Left ventricle myocardium inferior (tissue), 1 donor: ENCODE data around the gene OR2T1. TPM values are rescaled to one million over a fixed set of nuclear protein-coding genes. Genes with fewer than 3 reads are reported as not detected.
"Not testable (repeated sequence)": the region's sequence is repeated elsewhere in the genome, so short reads cannot be mapped to it uniquely, and the experiment has no call there.

Experiments
- DNase-seq: peaks from one replicate; pipeline ENCODE4 v3.0.0-alpha.2; 2020
- H3K27ac ChIP-seq: fragments of 200-600 bp; replicated peaks from 2 replicates; pipeline ENCODE4 v1.8.0; 2021
- H3K27me3 ChIP-seq: fragments of 200-600 bp; 2 replicates; pipeline ENCODE4 v1.8.0; 2021; ENCODE audit warnings: low read depth
- H3K36me3 ChIP-seq: fragments of 200-600 bp; 2 replicates; pipeline ENCODE4 v1.8.0; 2021
- H3K4me1 ChIP-seq: fragments of 200-600 bp; 2 replicates; pipeline ENCODE4 v1.8.0; 2021
- H3K4me3 ChIP-seq: fragments of 200-600 bp; 2 replicates; pipeline ENCODE4 v1.8.0; 2021; ENCODE audit warnings: mild to moderate bottlenecking, moderate library complexity
- H3K9me3 ChIP-seq: fragments of 200-600 bp; replicated peaks from 2 replicates; pipeline ENCODE4 v1.8.0; 2021
- intact Hi-C: fragments of 100-400 bp; cut with micrococcal nuclease; formaldehyde crosslinking; loops from one replicate; pipeline ENCODE4 v1.11.0; 2022
- total RNA-seq: library from RNA; stranded (reverse); fragmentation: NEBNext Ultra II Directional; extraction: Animal tissue kit (Norgen Biotek cat#: 25700); gene quantifications from one replicate; pipeline ENCODE4 v1.2.1, GENCODE V29; 2021
- TF ChIP-seq, protein P1 (sequence below): fragments of 200-600 bp; IDR thresholded peaks from 2 replicates; pipeline ENCODE4 v1.8.0; 2021; ENCODE audit warnings: antibody characterized with exemption, mild to moderate bottlenecking, borderline replicate concordance
- donor health status: DM: no; HTN: yes; CAD: no; lungs with severe emphysema.

Gene OR2T1
- total RNA-seq, 1 donor from 2014 or later = not detected

DNA sequence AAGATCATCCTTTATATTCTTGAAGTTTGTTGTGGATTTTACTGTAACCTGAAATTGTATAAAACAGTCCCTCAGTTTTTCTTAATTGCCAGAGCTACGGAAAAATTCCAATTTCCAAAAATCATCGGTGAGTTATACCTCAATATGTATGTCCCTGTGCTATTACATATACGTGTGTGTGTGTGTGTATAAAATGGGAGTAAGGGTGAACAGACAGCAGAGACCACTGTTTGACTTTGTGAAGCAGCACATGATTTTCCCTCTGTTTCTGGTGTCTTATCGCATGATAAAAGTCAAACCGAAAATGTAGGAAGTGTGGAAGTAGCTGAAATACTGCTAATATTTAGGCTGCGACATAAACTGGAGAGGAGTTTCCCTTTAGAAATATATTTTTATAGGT is 1.2 kb downstream of the OR2T1 start:
- no peaks in the 10 kb centered on the region for H3K36me3 ChIP-seq
- no peak overlapping the region for H3K4me3 ChIP-seq
- TF ChIP-seq, protein P1, sequence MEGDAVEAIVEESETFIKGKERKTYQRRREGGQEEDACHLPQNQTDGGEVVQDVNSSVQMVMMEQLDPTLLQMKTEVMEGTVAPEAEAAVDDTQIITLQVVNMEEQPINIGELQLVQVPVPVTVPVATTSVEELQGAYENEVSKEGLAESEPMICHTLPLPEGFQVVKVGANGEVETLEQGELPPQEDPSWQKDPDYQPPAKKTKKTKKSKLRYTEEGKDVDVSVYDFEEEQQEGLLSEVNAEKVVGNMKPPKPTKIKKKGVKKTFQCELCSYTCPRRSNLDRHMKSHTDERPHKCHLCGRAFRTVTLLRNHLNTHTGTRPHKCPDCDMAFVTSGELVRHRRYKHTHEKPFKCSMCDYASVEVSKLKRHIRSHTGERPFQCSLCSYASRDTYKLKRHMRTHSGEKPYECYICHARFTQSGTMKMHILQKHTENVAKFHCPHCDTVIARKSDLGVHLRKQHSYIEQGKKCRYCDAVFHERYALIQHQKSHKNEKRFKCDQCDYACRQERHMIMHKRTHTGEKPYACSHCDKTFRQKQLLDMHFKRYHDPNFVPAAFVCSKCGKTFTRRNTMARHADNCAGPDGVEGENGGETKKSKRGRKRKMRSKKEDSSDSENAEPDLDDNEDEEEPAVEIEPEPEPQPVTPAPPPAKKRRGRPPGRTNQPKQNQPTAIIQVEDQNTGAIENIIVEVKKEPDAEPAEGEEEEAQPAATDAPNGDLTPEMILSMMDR = no peak
- no peaks in the 10 kb centered on the region for H3K9me3 ChIP-seq
- H3K4me1 ChIP-seq = no peaks in the 10 kb centered on the region
- no peak overlapping the region for H3K27ac ChIP-seq
- H3K27me3 ChIP-seq = no peaks in the 10 kb centered on the region
- no peak for DNase-seq
- intact Hi-C loops = no loop called here

DNA sequence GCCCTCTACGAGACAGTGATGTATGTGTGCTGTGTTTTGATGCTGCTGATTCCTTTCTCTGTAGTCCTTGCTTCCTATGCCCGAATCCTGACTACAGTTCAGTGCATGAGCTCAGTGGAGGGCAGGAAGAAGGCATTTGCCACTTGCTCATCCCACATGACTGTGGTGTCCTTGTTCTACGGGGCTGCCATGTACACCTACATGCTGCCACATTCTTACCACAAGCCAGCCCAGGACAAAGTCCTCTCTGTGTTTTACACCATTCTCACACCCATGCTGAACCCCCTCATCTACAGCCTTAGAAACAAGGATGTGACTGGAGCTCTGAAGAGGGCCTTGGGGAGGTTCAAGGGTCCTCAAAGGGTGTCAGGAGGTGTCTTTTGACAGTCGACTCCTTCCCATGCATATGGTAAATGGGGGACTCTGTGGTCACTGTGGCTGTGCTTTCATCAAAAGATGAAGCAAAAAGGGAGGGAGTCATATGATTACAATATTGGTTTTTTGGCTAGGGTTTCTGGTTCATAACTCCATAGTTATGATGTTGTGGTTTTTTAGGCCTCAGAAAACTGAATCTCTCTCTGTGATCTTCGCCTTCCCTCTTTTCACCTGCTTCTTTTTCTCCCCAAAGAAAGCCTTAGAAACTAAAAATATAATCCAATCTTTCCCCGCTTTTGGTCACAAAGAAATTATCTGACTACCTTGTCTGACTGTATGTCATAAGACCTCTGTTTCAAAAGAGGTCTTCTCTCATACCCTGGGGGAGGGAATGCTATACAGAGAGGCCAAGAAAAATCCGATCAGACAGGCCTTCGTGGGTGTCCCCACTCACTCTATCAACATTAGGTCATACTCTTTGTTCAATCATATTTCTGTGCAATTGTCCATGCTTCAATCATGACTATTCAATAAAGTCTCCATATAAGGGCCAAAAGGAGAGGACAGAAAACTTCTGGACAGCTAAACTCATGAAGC is 4.2 kb downstream of the OR2T1 start:
- intact Hi-C loops = no loop called here
- Histone ChIP-seq H3K36me3 (no peaks in the 10 kb centered on the region), H3K4me3 (no peak overlapping the region), H3K27ac (no peak overlapping the region), H3K27me3 (no peaks in the 10 kb centered on the region), H3K9me3 (peaks cover 16% of the 10 kb centered on the region), H3K4me1 (no peaks in the 10 kb centered on the region)
- TF ChIP-seq, protein P1 = no peak
- DNase-seq = no peak

DNA sequence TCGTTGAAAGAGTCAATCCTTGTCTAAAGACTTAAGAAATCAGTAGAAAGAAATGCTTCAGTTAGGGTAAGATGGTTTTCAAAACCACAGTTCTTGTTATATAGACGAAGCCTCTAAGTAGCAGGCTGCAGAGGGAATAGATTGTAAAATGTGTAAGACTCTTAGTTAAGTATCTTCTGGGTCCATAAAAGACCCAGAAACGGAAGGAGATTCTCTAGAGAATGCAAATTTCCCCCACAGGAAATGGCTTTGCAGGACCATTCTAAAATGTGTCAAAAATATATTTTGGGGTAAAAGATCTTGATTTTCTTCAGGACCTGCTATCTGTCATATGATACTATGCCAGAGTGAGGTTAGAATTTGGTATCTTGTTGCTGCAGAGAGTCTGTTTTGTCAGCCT is 13.4 kb downstream of the OR2T1 start:
- TF ChIP-seq, protein P1 = no peak
- intact Hi-C loops = no loop called here
- Histone ChIP-seq H3K4me1 (no peaks in the 10 kb centered on the region), H3K9me3 (peaks cover 29% of the 10 kb centered on the region), H3K4me3 (no peak overlapping the region), H3K27me3 (no peaks in the 10 kb centered on the region), H3K27ac (no peak overlapping the region), H3K36me3 (no peaks in the 10 kb centered on the region)
- no peak for DNase-seq

DNA sequence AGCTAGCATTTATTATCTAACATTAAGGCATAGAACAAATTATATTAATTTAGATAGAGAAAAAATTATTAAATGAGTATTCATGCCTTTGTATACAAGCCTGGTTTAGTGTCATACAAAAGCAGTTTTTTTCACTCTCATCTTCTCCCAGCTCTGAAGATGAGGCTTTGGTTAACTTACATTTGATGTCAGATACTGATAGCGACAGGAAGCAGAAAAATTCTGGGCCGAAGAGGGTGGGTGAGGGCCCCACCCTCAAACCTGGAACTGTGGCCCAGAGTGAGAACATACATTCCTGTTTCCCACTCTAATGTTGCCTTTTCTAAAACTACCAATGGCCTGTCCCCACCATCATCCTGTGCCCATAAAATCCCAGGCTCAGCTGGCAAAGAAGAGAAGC is 15.0 kb downstream of the OR2T1 start:
- intact Hi-C loops = no loop called here
- Histone ChIP-seq H3K27me3 (no peaks in the 10 kb centered on the region), H3K9me3 (peaks cover 38% of the 10 kb centered on the region), H3K4me1 (no peaks in the 10 kb centered on the region), H3K36me3 (no peaks in the 10 kb centered on the region), H3K4me3 (no peak overlapping the region), H3K27ac (no peak overlapping the region)
- DNase-seq = no peak
- TF ChIP-seq, protein P1 = no peak

DNA sequence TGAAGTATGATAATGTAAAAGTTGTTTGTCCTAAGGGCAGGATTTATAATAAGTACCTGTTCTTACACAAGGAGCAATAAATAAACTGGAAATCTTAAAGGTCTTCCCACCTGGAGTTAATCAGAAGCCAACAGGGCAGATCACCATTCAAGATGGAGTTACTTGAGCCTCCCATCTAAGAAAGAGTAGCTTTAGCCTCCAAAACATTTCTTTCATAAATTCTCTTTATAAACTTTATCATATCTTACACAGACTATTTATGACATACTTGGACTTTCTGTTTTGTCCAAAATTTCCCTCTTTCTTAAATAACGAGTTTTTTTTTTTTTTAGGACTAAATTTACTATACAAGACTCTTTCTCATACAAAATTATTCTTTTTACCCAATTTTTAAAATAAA is 18.5 kb downstream of the OR2T1 start:
- TF ChIP-seq, protein P1 = no peak
- Histone ChIP-seq H3K36me3 (no peaks in the 10 kb centered on the region), H3K9me3 (peaks cover 39% of the 10 kb centered on the region), H3K4me3 (no peak overlapping the region), H3K4me1 (no peaks in the 10 kb centered on the region), H3K27me3 (no peaks in the 10 kb centered on the region), H3K27ac (no peak overlapping the region)
- intact Hi-C loops = no loop called here
- no peak for DNase-seq

DNA sequence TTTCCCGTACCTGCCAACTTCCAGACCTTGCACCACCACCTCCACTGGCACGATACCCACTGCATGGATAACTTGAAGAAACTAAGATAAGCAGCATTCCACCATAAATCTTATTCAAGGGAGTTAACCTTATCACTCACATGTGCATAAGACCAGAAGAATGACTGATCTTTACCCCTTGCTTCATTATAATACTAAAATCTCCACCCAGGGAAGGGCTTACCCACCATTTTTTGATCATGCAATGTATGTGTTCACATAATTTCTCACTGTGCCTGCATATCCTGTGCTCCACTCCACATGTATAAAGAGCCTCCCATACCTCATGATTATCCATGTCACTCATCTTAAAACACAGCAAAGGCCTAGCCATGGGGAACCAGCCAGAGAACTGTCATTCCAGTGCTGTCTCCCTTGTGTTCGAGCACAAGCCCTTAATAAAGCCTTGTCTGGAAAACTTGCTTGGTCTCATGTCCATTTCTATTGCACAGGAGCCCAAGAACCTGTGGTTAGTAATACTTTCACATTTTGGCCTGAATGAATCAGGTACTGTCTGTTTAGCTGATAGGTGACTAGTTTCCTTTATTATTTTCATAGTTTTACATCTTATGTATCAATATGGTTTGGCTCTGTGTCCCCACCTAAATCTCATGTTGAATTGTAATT is 24.8 kb downstream of the OR2T1 start:
- H3K27me3 ChIP-seq, H3K27ac ChIP-seq, H3K4me1 ChIP-seq, H3K9me3 ChIP-seq, intact Hi-C loops, H3K36me3 ChIP-seq, H3K4me3 ChIP-seq, DNase-seq: not testable (repeated sequence)

DNA sequence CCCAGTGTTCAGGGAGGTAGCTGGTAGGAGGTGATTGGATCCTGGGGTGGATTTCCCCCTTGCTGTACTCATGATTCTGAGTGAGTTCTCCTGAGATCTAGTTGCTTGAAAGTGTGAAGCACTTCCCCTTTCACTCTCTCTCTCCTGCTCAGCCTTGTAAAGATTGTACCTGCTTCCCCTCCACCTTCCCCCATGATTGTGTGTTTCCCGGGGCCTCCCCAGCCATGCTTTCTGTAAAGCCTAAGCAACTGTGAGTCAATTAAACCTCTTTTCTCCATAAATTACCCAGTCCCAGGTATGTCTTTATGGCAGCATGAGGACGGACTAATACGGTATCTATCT is 25.3 kb downstream of the OR2T1 start:
- intact Hi-C loops, H3K4me3 ChIP-seq, DNase-seq, H3K9me3 ChIP-seq, H3K27me3 ChIP-seq, H3K27ac ChIP-seq, H3K36me3 ChIP-seq, H3K4me1 ChIP-seq: not testable (repeated sequence)

DNA sequence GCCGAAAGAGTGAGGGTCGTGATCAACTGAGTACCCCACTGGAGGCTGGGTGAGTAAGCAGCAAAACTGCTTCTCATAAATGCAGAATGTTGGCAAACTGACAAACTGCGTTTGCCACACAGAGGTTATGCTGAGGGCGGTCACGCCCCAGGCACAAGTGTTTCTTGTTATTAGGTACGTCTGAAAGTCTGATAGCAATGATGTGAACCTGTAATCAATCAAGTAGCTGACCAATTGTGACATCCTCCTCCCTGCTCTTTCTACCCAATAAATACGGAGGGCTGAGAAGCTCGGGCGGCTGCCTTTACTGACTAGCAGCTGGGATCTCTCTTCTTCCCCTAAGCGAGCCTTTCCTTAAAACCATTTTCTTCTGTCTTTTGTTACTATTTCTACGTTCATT is 28.8 kb downstream of the OR2T1 start:
- intact Hi-C loops, DNase-seq, H3K27ac ChIP-seq, H3K27me3 ChIP-seq, H3K9me3 ChIP-seq, H3K36me3 ChIP-seq, H3K4me1 ChIP-seq, H3K4me3 ChIP-seq: not testable (repeated sequence)

DNA sequence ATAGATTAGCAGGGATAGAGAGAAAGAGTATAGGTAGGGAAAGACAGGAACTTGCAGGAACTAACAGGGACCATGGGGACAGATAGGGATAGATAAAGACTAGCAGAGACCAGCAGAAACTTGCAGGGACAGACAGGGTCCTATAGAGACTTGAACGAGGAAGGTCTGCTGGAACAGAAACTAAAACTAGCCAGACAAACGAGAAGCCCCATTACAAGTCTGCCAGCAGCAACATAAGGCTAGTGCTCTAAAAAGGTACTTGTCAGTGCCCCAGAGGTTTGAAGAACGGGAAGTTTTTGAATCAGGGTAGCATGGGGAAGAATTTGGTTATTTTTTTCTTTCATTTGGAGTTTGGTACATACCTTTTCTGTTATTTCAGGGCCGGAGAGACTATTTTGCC is 29.4 kb downstream of the OR2T1 start:
- DNase-seq, H3K4me1 ChIP-seq, H3K9me3 ChIP-seq, H3K27me3 ChIP-seq, H3K27ac ChIP-seq, H3K36me3 ChIP-seq, H3K4me3 ChIP-seq, intact Hi-C loops: not testable (repeated sequence)
